ENCODE measurements around the gene LCE1E.

Gene LCE1E, protein sequence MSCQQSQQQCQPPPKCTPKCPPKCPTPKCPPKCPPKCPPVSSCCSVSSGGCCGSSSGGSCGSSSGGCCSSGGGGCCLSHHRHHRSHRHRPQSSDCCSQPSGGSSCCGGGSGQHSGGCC

GRCh38 chr1:152786077-152786476 is at the start of gene LCE1E:
TSS of gene LCE1E (plus strand) at chr1:152786257. CDS start at chr1:152787300, 1,043 bp downstream.
- no peak for DNase-seq

GRCh38 chr1:152737997-152738396 is 48.1 kb upstream of the LCE1E start:
- no peak for DNase-seq

- no peak for DNase-seq
Observed at GRCh38 chr1:152739841-152740240, 46.2 kb upstream of the LCE1E start.

DNA sequence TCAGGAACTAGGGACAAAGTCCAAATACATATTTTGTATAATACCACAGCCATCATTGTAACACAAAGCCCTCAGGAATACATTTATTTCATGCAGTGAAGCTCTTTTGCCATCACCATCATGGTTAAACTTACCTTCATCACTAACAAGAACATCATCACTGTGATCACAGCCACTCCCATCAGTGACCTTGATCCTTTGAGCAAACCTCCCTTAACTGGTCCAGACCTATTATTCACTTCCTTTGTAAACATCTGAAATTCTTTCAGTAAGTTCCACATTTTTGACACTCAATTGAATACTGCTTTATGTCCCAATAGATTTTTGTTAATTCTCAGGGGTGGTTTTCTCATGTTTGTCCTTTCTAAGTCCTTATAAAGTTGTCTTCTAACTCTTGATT is 44.4 kb upstream of the LCE1E start:
- no peak for DNase-seq

DNA sequence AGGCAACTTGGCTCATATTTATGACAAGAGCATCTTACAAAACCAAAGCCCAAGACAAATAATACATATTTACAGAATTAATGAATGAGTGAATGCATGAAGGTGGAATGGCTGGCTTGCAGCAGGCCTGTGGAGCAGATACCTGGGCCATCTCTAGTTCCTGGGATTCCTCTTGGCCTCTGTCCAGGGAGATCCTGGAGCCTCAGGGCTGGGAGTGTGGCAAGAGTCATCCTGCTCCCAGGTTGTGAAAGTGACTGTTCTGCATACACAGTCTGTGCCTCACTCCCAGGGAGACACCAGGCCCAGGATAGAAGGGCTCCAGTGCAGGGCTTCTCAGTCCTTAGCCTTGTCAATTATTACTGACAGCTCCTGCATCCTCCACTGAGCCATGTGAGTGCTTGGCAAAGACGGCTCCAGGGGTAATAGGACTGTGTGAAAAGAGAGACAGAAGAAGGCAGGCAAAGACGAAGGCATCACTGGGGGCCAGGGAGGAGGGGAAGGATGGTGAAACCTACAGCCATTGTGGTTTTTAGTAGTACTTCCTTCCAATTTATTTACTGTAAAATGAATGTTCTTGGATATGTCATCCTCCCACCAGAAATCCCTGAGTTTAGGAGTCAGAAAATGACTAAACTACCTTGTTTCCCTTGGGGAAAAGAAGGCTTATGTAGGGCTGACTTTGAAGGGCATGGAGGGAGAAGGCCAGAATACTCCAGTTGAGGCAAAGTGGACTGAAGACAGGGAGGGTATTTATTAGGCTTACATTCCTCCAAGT is 42.5 kb upstream of the LCE1E start:
- no peak for DNase-seq

GRCh38 chr1:152745289-152745704 is 40.8 kb upstream of the LCE1E start:
- DNase-seq = no peak

- no peak for DNase-seq
Observed at GRCh38 chr1:152745765-152746444, 40.2 kb upstream of the LCE1E start.

- no peak for DNase-seq
Observed at GRCh38 chr1:152747831-152748230, 38.2 kb upstream of the LCE1E start.

DNA sequence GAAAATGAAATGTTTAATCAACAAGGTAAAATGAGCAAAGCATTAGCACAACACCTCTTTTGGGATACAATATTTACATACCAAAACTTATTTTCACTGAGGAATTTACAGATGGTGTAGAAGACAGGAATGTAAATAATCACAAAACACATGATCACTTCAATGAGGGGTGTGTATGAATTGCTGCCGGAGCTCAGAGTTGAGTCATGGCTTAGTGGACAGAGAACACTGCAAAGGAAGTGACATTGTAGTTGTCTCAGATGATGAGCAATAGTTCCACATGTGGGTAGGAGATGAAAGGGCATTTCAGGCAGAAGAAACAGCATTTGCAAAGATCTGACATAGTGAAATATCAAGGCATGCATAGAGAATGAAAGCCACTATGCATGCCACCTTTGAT is 33.8 kb upstream of the LCE1E start:
- DNase-seq = no peak

- DNase-seq = no peak
Observed at GRCh38 chr1:152753586-152753985, 32.5 kb upstream of the LCE1E start.

GRCh38 chr1:152756872-152757271 is 29.2 kb upstream of the LCE1E start:
- no peak for DNase-seq

GRCh38 chr1:152757747-152758146 is 28.3 kb upstream of the LCE1E start, which contains the start of gene KPRP:
TSS of gene KPRP (plus strand) at chr1:152758025. CDS start at chr1:152759589, 1,564 bp downstream.
- no peak for DNase-seq

DNA sequence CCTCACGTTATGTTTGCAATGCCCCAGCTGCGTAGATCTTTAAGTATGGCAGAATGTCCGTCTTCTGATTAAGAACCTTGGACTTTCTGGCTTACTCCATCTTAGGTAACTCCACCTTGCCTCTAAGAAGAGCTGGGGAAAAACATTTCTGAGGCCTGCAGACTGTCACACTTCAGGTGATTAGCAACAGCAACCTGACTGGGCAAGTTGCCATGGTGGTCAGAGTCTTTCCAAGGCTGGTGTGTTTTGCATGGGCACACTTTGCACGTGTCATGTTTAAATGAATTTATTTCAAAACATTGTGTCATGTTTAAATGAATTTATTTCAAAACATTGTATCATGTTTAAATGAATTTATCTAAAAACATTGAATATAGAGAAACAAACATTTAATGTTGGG is 27.4 kb upstream of the LCE1E start:
- no peak for DNase-seq

GRCh38 chr1:152759453-152760173 is 26.4 kb upstream of the LCE1E start:
- DNase-seq = no peak

DNA sequence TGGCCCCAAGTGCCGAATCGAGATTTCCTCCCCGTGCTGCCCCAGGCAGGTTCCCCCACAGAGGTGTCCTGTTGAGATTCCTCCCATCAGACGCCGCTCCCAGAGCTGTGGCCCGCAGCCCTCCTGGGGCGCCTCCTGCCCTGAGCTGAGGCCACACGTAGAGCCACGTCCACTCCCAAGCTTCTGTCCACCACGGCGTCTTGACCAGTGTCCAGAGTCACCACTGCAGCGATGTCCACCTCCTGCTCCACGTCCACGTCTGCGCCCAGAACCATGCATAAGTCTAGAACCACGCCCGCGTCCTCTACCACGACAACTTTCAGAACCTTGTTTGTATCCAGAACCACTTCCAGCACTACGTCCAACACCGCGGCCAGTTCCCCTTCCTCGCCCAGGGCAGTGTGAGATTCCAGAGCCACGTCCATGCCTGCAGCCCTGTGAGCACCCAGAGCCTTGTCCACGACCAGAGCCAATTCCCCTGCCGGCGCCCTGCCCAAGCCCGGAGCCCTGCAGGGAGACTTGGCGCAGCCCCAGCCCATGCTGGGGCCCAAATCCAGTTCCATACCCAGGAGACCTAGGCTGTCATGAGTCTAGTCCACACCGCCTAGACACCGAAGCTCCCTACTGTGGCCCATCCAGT is 25.4 kb upstream of the LCE1E start:
- no peak for DNase-seq

DNA sequence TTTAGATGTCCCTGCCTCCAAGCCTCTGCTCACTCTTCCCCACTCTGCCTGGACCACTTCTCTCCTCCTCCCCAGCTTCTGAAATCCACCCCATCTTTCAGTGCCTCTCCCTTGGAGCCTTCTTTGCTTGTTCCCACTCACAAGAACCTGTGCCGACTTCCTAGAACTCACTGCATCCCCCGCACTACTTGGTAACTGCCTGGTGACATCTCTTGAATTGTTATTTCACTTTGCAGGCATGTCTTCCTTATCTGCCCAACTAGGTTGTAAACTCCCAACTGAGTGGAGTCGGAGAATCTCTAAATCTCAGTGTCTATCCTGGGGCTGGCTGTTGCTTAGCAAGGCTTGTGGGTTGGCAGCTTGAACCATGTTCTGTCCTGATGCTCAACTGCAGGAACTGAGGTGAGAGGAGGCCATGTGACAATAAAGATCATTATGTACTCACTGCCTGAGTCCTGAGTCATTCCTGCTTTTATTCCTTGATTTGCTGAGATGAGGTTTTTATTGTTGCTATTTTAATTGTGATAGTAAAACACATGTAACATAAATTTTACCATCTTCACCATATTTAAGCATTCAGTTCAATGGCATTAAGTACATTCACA is 24.3 kb upstream of the LCE1E start:
- DNase-seq = no peak

DNA sequence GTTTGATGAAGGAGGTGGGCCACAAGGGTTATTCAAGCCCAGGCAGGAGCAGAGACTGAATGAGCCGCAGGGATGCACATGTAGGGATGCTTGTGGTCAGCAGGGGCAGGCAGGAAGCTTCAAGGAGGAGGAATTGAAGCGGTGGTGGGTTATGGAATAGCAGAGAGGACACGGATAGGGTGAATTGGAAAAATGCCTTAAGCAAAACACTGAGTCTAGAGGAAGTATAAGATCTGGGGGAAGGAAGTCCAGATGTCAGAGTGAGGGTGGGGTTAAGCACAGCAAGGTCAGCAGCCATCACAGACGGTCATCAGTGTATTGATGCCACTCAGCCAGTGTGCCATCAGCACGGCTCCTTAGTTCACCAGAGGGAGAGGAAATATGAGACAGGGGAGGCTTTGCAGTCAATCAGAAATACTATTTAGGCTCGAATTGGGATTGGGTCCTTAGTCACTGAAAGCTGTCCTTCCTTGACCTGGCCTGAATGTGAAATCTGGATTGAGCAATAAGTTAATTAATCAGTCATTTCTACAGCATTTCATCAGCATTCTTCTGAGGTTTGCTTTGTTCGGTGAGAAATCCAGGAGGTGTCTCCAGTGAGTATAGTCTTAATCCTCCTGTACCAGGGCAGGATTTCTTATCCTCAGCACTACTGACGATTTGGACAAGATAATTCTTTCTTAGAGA is 17.1 kb upstream of the LCE1E start:
- DNase-seq = no peak

- no peak for DNase-seq
Observed at GRCh38 chr1:152770411-152770810, 15.6 kb upstream of the LCE1E start.

DNA sequence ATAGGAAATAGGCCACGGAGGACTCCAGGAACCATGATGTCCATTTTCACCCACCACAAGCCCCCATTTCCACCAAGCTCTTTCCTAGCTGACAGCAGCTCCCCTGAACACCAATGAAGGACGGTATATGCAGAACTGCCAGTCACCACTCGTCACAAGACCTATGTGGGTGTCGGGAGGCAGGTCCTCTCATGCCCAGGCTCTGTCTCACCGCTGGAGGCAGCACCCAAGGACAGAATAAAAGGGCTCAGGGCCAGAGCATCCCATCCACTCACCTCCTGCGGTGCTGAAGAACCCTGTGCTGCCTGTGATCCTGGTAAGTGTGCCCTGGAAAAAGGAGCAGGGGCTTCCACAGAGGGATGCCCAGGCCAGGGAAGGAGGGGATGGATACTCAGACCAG is 11.2 kb upstream of the LCE1E start, which contains the start of gene LCE1F:
TSS of gene LCE1F (plus strand) at position 266 of the 400 bp plus-strand sequence. CDS start 1,232 bp downstream, outside the sequence.
- DNase-seq = no peak

GRCh38 chr1:152776361-152776760 is 9.7 kb upstream of the LCE1E start:
- DNase-seq = no peak

- DNase-seq = no peak
Observed at GRCh38 chr1:152777510-152778137, 8.4 kb upstream of the LCE1E start.

Data from CD4-positive, alpha-beta T cell treated with Interferon alpha-2 for 1 hour (primary cell).